ENCODE data around the gene ANKRD44.
"Not testable (repeated sequence)": the region's sequence is repeated elsewhere in the genome, so short reads cannot be mapped to it uniquely, and the experiment has no call there.

The ANKRD44 gene

DNA sequence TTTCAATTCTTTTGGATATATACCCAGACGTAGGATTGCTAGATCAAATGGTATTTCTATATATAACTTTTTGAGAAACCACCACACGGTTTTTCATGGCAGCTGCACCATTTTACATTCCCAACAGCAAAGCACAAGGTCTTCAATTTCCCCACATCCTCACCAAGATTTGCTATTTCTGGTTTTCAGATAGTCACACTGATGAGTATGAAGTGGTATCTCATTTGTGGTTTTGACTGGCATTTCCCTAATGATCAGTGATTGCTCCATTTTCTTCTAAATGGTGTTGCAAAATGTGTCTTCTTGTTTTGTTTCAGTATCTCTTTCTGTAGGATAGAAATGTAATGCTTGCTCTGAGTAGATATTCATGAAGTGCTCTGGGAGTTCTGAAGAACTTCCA lies 52.0 kb downstream of the ANKRD44 start:
- DNase-seq (ENCODE audit: low spot score): no peak

DNA sequence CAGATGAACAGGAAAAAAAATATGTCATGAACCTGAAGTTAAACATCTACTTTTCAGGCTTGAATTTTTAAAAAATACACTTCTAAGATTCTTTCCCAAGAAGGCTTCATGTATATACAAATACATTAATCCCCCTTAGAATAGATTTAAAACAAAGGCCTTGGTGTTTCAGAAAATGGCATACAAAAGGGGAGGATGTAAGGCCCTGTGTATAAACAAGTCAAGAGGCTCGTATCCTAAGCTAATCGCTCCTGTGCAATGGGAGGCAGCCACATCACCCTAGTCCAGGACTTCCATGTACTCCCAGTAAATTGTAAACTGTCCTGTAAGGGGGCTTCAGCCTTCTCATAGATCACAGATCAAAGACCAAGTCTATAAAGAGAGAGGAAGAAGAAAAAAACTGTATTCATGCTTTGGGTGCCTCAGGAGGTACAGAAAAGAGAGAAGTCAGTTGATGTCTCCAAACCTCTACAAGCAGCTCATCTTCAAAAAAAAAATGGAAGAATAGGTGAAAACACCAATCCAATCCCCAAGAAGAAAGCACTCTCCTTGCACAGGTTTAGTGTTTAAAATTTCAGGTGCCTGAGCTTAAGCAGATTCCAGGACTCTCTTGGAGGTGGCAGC lies 53.9 kb downstream of the ANKRD44 start:
- no peak for DNase-seq (ENCODE audit: low spot score)

DNA sequence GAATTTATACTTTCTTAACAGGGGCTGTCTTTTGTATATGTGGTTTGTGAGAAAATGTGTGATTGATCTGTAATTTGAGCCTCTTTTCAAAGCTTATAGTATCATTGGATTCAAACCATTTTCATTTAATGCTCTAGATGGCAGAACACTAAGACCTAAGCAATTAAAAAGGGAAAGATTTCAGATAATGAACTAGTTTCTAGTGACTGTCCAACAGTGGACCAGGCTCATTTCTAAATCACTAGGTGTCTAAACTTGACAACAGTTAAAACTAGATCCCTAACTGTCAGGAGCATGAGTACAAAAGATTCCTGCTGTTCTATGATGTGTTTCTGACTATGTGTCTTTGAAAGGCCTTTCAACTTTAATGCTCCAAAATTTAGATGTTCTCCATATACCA lies 54.6 kb downstream of the ANKRD44 start:
- no peak for DNase-seq (ENCODE audit: low spot score)

DNA sequence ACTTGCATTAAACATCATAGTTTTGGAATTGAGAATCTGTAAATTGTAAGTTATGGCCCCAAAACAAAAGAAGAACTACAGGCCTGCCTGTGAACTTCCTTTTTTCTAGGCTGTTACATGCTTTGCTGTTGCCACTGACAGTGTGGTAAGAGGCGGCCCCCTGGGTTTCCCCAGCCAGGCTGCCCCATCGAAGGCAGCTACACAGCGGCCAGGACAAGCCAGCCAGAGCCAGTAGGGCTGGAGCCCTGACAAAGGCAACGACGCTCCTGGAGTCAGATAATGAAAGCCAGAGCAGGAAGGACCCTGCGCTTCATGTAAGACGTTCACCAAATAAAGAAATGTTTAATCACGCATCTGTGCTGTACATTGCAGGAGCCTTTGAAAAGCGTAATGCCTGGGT lies 55.0 kb downstream of the ANKRD44 start:
- no peak for DNase-seq (ENCODE audit: low spot score)

DNA sequence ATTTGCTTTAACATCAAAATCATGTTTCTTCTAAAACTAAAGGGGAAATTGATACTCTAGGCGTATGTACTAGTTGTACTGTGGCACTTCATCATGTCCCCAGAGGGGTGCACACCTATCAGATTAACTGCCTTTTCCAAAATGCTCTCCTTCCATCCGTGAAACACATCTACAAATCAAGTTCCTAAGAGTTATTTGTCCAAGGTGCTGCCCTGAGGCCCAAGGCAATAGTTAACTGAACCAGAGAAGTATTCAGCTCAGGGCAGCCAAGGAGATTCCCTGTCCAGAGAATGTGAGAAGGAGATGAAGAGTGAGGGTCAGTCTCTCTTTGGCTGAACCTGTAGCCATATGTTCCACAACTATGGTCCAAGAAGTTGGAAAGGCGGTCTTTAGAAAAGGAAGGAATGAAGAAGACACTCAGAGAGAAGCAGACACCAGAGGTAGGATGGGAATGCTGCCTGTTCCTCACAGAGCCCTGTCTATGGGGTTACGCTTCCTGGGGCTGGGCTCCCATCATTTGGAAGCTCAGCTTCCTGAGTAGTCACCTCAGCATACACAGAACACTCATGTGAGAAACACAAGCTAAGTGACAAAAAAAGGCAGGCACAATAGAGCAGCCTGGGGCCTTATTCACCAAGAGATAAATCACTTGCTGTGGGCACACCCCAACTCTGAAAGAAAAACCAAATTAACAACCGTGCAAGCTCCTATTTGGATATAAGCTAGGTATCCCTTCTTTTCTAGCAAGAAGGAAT lies 55.6 kb downstream of the ANKRD44 start:
- DNase-seq (ENCODE audit: low spot score): no peak

DNA sequence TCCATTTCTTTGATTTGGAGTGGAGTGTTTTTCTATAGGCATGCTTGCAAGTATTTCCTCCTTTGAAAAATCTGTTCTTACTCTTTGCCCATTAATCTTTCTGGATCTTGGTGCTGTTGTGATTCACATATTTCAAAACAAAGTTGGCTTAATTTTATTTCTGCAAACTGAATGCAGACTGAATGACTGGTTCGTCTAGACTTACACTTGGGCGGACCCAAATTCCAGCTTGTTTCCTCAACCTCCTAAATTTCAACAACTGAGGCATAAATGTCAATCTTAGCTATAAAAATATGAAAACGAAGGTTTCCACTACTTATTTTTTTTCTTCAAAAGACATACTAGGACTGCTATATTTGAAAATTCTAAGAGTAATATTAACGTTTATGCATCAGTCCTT lies 59.0 kb downstream of the ANKRD44 start:
- no peak for DNase-seq (ENCODE audit: low spot score)

DNA sequence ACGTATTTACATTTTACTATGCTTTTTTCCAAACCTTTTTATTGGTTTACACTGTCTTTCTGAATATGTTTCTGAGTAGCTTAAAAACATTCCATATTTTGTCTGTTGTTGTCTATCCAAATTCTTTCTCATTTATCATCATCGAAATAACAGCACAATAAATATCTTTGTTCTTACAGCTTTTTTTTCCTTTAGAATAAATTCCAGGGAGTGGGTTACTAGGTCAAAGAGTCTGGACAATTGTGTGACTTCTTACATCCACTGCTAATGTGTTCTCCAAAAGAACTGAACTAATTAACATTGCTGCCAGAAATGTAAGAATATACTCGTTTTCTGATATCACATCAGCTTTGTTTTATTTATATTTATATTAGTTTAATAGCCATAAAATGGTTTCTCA lies 59.4 kb downstream of the ANKRD44 start:
- DNase-seq (ENCODE audit: low spot score): no peak

DNA sequence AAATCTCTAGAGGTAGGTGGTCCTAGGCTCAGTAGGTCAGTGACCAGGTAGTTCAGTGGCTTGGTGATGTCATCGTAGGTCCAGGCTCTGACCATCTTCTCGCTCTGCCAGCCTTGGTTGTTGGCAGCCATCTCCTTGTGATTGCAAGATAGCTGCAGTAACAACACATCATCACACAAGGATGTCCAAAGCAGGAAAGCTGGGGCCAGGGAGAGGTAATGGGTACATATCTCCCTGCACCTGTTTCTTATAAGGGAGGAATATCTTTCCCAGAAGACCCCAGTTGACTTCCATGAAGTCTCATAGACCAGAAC lies 60.5 kb downstream of the ANKRD44 start:
- DNase-seq (ENCODE audit: low spot score): no peak

DNA sequence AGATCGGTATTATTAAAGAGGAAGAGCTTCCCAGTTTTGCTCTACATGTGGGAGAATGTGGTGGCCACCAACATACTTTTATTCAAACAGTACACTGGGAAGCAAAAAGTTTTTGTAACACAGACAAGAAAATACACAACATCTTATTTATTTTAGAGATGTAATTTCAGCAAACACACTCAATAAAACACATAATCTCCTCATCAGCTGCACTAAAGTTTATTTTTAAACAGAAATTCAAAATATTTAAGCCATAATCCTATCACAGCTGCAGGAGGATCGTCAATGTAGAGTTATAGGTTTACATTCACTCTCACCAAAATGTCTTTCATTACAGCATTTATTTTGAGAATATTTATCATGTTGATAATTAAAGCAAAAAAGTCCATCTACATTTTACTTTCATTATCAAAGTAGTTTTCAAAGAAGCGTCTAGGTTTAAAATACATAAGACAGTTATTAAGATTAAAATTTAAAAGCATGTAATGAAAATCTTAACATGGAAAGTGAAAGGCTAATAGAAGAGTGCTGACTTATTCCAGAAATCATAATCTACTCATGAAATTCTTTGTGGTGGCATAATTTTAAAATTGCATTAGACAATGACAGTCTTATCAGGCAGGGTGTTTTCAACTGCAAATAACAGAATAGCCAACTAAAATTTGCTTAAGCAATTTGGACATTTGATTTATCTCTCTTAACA lies 61.0 kb downstream of the ANKRD44 start:
- DNase-seq (ENCODE audit: low spot score): no peak

DNA sequence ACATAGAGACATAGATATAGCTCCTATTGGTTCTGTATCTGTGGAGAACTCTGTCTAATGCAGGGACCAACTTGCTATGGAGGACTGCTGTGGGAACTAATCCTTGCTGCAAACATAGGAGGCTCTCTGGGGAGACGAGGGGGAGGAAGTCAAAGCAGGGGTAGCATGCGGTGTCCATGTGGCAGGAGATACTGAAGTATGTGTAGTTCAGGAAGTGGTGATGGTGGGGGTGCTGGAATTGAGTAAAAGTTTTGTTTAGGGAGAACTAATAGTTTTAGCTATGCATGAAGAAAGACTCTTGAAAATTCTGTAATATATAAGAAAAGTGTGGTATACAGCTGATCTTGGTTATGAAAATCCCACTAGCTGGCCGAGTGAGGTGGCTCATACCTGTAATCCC lies 62.0 kb downstream of the ANKRD44 start:
- no peak for DNase-seq (ENCODE audit: low spot score)

DNA sequence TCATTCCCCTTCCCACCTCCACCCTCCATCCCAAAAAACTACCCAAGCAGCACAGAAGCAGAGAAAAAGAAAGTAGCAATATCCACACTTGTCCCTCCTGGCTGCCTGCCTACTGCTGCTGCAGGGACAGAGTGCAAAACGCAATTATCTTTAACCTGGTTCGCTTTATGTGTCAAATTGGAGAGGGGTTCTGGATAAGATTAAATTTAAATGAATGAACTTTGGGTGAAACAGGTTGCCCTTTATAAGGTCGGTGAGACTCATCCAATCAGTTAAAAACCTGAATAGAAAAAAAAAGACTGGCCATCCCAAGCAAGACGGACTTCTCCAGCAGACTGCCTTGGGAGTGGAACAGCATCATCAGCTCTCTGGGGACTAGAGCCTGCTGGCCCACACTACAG lies 62.6 kb downstream of the ANKRD44 start:
- no peak for DNase-seq (ENCODE audit: low spot score)

DNA sequence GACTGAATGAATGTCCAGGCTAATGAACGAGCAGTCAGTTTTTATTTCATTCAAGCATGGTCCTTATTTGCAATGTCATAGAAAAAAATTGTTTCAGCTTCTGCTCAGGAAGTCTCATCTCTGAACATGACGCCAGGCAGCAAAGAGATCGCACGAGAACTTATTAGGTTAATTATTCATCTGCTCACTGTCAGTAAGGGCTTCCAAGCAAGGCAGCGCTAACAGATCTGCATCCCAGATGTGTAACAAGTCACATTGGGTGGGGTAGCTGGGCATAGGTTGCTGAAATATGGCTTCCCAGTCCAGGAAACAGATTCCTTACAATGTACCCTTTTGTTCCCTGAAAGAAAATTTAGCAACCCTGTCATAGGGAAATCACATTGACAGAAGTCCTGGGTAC lies 63.5 kb downstream of the ANKRD44 start:
- DNase-seq (ENCODE audit: low spot score): no peak

DNA sequence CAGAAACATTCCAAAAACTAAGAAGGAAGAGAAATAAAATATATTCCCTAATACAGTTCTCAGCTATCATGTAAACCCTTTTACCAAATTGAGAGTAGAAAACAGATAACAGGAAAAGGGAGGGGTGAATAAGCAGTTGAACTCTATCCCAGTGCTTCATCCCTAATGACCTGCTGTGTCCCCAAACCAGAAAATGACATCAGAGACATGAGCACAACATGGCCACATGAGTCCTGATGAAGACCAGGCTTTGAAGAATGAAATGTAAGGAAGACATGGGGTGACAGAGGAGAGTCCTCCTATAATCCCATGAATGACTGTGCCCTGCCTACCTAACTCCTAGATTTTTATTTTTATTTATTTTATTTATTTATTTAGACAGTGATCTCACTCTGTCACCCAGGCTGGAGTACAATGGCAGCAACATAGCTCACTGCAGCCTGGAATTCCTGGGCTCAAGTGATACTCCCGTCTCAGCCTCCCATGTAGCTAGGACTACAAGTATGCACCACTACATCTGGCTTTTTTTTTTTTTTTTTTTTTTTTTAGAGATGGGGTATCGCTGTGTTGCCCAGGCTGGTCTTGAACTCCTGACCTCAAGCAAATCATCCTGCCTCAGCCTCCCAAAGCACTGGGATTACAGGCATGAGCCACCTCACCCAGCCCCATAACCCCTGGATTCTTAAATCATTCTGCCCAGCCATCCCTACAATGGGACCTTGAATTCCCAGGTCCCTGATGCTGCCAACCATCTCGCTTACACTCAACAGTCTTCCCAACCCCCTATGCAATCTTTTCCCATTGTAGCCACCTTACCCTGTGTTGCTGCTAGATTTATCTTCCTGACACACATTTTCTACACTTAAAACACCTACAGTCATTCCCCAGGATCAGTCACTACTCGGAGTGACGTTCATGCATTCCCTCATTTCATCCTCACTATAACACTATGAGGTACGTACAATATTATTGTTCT lies 64.5 kb downstream of the ANKRD44 start:
- no peak for DNase-seq (ENCODE audit: low spot score)

DNA sequence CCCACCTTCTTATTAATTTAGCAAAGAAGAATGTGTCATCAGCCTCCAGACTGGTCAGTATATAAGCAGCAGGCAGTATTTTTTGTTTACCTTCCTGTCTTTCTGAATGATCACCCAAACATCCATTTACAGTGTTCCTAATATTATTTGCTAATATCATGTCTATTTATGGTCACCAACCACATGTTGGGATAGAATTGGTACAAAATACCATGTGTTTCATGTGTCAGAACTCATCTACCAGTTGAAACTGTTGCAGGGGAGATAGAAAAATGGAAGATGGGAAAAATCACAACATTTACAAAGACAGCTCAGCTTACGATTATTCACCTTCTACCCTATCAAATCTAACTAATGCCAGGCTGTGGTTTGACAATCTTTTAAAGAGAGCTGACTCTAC lies 66.2 kb downstream of the ANKRD44 start:
- DNase-seq (ENCODE audit: low spot score): no peak

DNA sequence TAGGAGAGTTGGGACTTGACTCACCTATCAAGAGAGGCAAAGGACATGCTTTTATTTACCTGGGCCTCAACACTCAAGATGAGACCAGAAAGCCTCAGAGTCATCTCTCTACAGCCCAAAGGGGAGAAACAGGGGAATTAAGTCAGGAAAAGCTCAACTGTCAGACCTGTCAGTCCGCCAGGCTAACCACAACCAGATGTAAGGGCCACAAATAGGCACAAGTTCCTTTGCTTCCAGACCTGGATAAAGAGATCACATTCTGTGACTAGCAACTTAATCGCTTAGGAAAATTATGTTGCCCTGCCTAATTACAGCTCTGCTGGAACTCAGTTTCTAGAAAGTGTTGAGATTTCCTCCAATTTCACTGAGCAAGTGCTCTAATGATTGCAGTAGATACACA lies 67.9 kb downstream of the ANKRD44 start:
- DNase-seq (ENCODE audit: low spot score): no peak

DNA sequence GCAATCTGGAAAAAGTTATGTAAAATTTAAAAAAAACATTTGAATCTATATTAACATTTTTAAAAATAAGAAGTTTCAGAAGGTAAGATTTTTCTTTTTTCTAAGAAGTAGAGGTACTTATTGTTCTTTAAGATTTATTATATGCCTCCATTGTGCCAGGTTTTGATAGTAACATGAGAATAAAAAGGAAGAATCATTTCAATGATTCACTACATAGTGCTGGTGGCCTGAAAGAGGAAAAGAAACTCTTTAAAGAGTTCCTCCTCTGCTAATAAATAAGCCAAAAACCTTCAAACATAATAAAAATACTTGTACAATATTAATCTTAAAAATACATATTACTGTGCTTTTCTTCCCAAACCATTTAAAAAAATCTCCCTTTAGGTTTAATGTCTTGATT lies 69.0 kb downstream of the ANKRD44 start:
- DNase-seq (ENCODE audit: low spot score): no peak

DNA sequence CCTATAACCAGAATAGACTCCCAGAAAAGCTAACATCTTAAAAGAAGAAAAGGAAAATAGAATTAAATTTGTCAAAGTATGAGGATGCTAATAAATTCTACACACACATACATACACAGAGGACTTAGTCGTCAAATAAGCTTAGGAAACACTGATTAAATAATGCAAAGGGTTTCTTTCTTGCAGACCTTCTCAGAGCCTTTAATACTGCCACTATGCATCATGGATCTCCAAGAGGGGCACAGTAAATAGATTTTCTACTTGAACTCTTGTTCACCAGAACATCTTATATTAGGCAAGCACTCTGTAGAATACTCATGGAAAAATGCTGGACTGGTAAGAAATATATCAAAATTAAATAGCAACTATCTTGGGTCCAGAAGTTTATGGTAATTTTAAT lies 69.4 kb downstream of the ANKRD44 start:
- no peak for DNase-seq (ENCODE audit: low spot score)

DNA sequence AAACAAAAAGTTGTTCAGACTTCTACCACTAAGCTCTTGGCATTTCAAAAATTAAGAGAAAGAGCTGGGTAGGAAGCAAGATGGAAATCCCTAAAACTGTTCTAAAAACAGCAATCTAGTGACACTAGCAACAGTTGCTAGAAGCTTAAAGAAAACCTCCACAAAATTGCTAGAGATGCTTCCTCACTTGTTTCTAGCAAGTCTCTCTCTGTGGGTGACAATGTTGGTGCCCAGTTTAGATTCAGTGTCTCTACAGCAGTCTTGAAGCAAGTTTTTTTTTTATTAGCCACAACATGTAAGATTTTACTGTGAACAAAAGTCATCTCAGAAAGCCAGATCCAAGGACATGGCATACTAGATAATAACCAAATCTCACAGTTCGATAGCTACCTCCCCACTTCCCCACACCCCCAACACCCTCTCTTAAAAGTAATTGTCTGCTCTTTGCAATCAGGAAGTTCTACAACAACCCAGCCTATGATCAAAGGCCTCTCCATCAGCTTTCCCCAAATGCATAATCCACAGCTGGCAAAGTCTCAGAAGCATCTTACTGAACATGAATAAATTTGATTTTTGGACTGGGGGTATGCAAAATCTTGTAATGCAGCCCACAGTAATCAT lies 70.0 kb downstream of the ANKRD44 start:
- DNase-seq (ENCODE audit: low spot score): no peak

DNA sequence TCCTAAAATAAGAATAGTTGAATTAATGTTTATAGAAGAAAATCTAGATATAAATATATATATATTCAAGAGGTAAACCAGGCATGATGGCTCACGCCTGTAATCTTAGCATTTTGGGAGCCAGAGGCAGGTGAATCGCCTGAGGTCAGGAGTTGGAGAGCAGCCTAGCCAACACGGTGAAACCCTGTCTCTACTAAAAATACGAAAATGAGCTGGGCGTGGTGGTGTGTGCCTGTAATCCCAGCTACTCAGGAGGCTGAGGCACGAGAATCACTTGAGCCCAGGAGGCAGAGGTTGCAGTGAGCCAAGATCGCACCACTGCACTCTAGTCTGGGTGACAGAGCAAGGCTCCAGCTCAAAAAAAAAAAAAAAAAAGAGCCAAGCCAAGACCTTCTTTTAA lies 70.6 kb downstream of the ANKRD44 start:
- DNase-seq (ENCODE audit: low spot score): not testable (repeated sequence)

DNA sequence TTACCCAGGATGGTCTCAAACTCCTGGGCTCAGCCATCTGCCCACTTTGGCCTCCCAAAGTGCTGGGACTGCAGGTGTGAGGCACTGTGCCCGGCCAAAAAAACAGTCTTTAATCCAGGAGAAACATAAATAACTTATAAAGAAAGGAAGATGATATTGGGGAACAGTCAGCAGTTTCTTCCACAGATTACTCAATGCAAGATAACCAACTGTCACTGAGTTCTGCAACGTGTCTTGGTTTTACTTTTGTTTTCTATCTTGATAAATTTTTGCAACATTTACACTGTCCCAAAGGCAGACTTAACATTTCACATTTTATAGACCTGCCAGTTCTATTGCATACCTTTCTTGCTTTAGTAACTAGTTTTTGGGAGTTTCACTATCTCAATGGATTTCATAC lies 71.1 kb downstream of the ANKRD44 start:
- no peak for DNase-seq (ENCODE audit: low spot score)

DNA sequence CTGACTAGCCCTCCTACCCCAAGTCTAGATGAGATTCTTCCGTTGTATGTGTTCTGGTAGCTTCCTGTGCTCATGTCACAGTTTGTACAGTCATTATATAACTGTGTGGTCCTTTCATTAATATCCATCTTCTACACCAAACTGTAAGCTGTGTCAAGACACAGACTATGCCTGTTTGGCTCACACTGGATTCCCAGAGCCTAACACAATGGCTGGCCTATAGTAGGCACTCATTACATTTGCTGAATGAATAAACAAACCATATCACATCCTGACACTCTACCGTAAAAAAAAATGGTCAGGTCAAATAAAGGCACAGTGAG lies 72.6 kb downstream of the ANKRD44 start:
- no peak for DNase-seq (ENCODE audit: low spot score)
